K562 (cell line): Measurements from ENCODE around the gene HRH1. TPM values are rescaled to one million over a fixed set of nuclear protein-coding genes. Genes with fewer than 3 reads are reported as not detected.
A peak's percentile ranks its signal among the peaks of the same experiment; 100 is the strongest.

ENCODE experiments used
- C11orf30 ChIP-seq: fragments of 450-650 bp; IDR thresholded peaks from 2 replicates; pipeline ENCODE4 v1.6.1; 2016; ENCODE audit warnings: low read depth, mild to moderate bottlenecking
- CREB1 ChIP-seq, 2 experiments: sonication (generic) in 1 of 2; formaldehyde crosslinking in 1 of 2; IDR thresholded peaks; 2 replicates each; pipeline versions ENCODE4 v1.6.1 to v1.8.0; 2012 to 2022; ENCODE audit warnings: inconsistent platforms in 1 of 2, mild to moderate bottlenecking in 1 of 2, missing genetic modification reagents in 1 of 2, moderate library complexity in 1 of 2
- ESRRB ChIP-seq: fragments of 250-450 bp; sonication (Bioruptor Pico); IDR thresholded peaks from 2 replicates; pipeline ENCODE4 v1.5.0; 2020; ENCODE audit warnings: mild to moderate bottlenecking, moderate library complexity, borderline replicate concordance
- ETS1 ChIP-seq: conservative IDR thresholded peaks from 2 replicates; pipeline ENCODE4 v1.6.1; 2011; ENCODE audit warnings: low read depth, mild to moderate bottlenecking, low read length; ENCODE audit not compliant: control insufficient read depth
- ETV5 ChIP-seq: sonication (generic); formaldehyde crosslinking; IDR thresholded peaks from 2 replicates; pipeline ENCODE4 v1.4.0; 2020; ENCODE audit warnings: low read depth, mild to moderate bottlenecking, missing genetic modification reagents
- HDAC1 ChIP-seq, 2 experiments: fragments of 450-650 bp; IDR thresholded peaks; 2 replicates each; pipeline ENCODE4 v1.6.1; 2016 to 2017; ENCODE audit warnings: inconsistent platforms in 1 of 2, mild to moderate bottlenecking in 1 of 2, moderate library complexity in 1 of 2
- HES1 ChIP-seq: fragments of 450-650 bp; IDR thresholded peaks from 2 replicates; pipeline ENCODE4 v1.6.1; 2016; ENCODE audit warnings: low read depth, mild to moderate bottlenecking, moderate library complexity
- HNRNPH1 ChIP-seq: fragments of 200-400 bp; formaldehyde crosslinking; optimal IDR thresholded peaks from 2 replicates; pipeline ENCODE3; 2017; ENCODE audit warnings: low read depth, mild to moderate bottlenecking, low read length, moderate library complexity
- IRF9 ChIP-seq: fragments of 450-650 bp; IDR thresholded peaks from 2 replicates; pipeline ENCODE4 v1.6.1; 2016; ENCODE audit warnings: missing biosample characterization, missing genetic modification characterization
- KDM4B ChIP-seq, 2 experiments: fragments of 450-650 bp in 1 of 2; sonication (generic) in 1 of 2; IDR thresholded peaks; 2 replicates each; pipeline ENCODE4 v1.6.1; 2016 to 2017; ENCODE audit warnings: borderline replicate concordance in 2 of 2, antibody characterized with exemption in 1 of 2, low read depth in 1 of 2, mild to moderate bottlenecking in 1 of 2
- KLF13 ChIP-seq: fragments of 450-650 bp; IDR thresholded peaks from 2 replicates; pipeline ENCODE4 v1.6.1; 2016; ENCODE audit warnings: missing genetic modification characterization, low read depth, mild to moderate bottlenecking, missing compliant biosample characterization, moderate library complexity, borderline replicate concordance
- MEIS2 ChIP-seq: fragments of 450-650 bp; IDR thresholded peaks from 2 replicates; pipeline ENCODE4 v1.6.1; 2014; ENCODE audit warnings: mild to moderate bottlenecking; ENCODE audit not compliant: partially characterized antibody
- MTA3 ChIP-seq: fragments of 450-650 bp; formaldehyde crosslinking; IDR thresholded peaks from 2 replicates; pipeline ENCODE4 v1.6.1; 2017; ENCODE audit warnings: mild to moderate bottlenecking, borderline replicate concordance
- PKNOX1 ChIP-seq: fragments of 450-650 bp; IDR thresholded peaks from 2 replicates; pipeline ENCODE4 v1.6.1; 2016
- POLR2A ChIP-seq: fragments of 450-650 bp; conservative IDR thresholded peaks from 2 replicates; pipeline ENCODE4 v1.6.1; 2016
- POLR2B ChIP-seq: fragments of 450-650 bp; IDR thresholded peaks from 2 replicates; pipeline ENCODE4 v1.6.1; 2018; ENCODE audit warnings: low read depth; ENCODE audit not compliant: partially characterized antibody
- RNF2 ChIP-seq: sonication (generic); IDR thresholded peaks from 2 replicates; pipeline ENCODE4 v1.6.1; 2016
- TAF1 ChIP-seq: IDR thresholded peaks from 2 replicates; pipeline ENCODE4 v1.6.1; 2011; ENCODE audit warnings: mild to moderate bottlenecking, low read length, moderate library complexity; ENCODE audit not compliant: insufficient read depth, control insufficient read depth, severe bottlenecking; ENCODE audit errors: extremely low read depth
- ZBTB2 ChIP-seq: fragments of 450-650 bp; IDR thresholded peaks from 2 replicates; pipeline ENCODE4 v1.6.1; 2016; ENCODE audit warnings: antibody characterized with exemption
- ZNF12 ChIP-seq: sonication (generic); formaldehyde crosslinking; IDR thresholded peaks from 2 replicates; pipeline ENCODE4 v1.4.0; 2020; ENCODE audit warnings: mild to moderate bottlenecking, missing genetic modification reagents
- ZNF511 ChIP-seq: sonication (generic); formaldehyde crosslinking; IDR thresholded peaks from 2 replicates; pipeline ENCODE4 v1.8.0; 2022; ENCODE audit warnings: mild to moderate bottlenecking, missing genetic modification reagents
- polyA plus RNA-seq, 8 experiments: library from polyadenylated mRNA; depleted of rRNA in 4 of 8; stranded (reverse) in 5 of 8; unstranded in 3 of 8; fragments of >200 nt; fragmentation: Nextera tagmentation in 2 of 8; fragmentation: Illumina TruSeq in 1 of 8; extraction: Ambion mirVana in 2 of 8; extraction: Trizol in 1 of 8; gene quantifications; 2 replicates each; pipeline versions ENCODE4 v1.2.1 to v1.2.3, GENCODE V29; 2011 to 2014; ENCODE audit warnings: inconsistent platforms in 1 of 8, missing spikeins in 1 of 8
- total RNA-seq, 7 experiments: library from RNA; depleted of rRNA in 6 of 7; stranded (reverse); fragments of >200 nt in 6 of 7; fragmentation: Illumina TruSeq in 2 of 7; extraction: Trizol in 2 of 7; gene quantifications; 2 replicates each; pipeline versions ENCODE4 v1.2.1 to v1.2.3, GENCODE V29; 2011 to 2021; ENCODE audit warnings: low replicate concordance in 1 of 7

HRH1 gene
- total and polyA plus RNA-seq, 9 of the 15 experiments (the other 6 are each of a cell fraction or from before 2014, with no cell fraction given): 0.03 to 0.15 (median 0.06) TPM; not detected in 1

- TF ChIP-seq C11orf30 (peak; percentile 97), HDAC1 (IDR thresholded peaks at IDR 0.05) (peak in 1 of 2 experiments; percentile 92; a peak in 2 of 4 replicates), ETS1 (peak; percentile 54), KDM4B (IDR thresholded peaks at IDR 0.05; ENCODE audit: borderline replicate concordance in 2 of 2, low read depth in 1 of 2) (peak in 1 of 2 experiments; percentile 64; a peak in 1 of 4 replicates), MEIS2 (peak; percentile 93), ZNF511 (peak; percentile 92), ZNF12 (CRISPR knock-in tag) (no peak), RNF2 (no peak), KLF13 (tag) (peak; percentile 94), HES1 (no peak), ZBTB2 (peak; percentile 95), TAF1 (peak; percentile 83), PKNOX1 (peak; percentile 63), POLR2B (peak; percentile 92), CREB1 (IDR thresholded peaks at IDR 0.05) (peak; percentile 98), CREB1 (CRISPR knock-in tag; IDR thresholded peaks at IDR 0.05) (peak; percentile 99), ETV5 (CRISPR knock-in tag) (peak; percentile 90), POLR2A (peak; percentile 97), ESRRB (CRISPR knock-in tag) (no peak), IRF9 (tag) (peak; percentile 93), MTA3 (peak; percentile 45; the same call in 1 of the 2 replicates), HNRNPH1 (no peak)
Measured at GRCh38 chr3:11271986-11272904, 118.0 kb downstream of the HRH1 start, which contains the start of gene ATG7 (continued).
